ENCODE measurements around the gene RNF213.

- TF ChIP-seq CTCF (IDR thresholded peaks at IDR 0.05) = no peak
- no peak for TF ChIP-seq POLR2A (IDR thresholded peaks at IDR 0.05)
Observed at GRCh38 chr17:80371196-80371595, 110.5 kb downstream of the RNF213 start.
